ENCODE measurements around the gene PTGR1.

PTGR1 gene

GRCh38 chr9:111527347-111527746 lies 72.1 kb downstream of the PTGR1 start:
- H3K9ac ChIP-seq: no peak overlapping the region
- no peak overlapping the region for H2AFZ ChIP-seq
- no peaks in the 10 kb centered on the region for H3K36me3 ChIP-seq (ENCODE audit: control insufficient read depth, insufficient read depth, low read length)
- H3K4me3 ChIP-seq (ENCODE audit: low read depth, low read length): no peak overlapping the region
- no peak overlapping the region for H3K4me2 ChIP-seq (ENCODE audit: low read length)
- TF ChIP-seq CTCF (IDR thresholded peaks at IDR 0.05): no peak
- no peaks in the 10 kb centered on the region for H3K27me3 ChIP-seq (ENCODE audit: control insufficient read depth, insufficient read depth, low read length)
- H3K27ac ChIP-seq: no peak overlapping the region
- no peaks in the 10 kb centered on the region for H3K79me2 ChIP-seq
- no peaks in the 10 kb centered on the region for H3K4me1 ChIP-seq
- no peaks in the 10 kb centered on the region for H3K9me3 ChIP-seq (ENCODE audit: control insufficient read depth, low read length)

GRCh38 chr9:111525056-111525977 lies 74.1 kb downstream of the PTGR1 start, which contains the start of gene ZNF483:
Gene ZNF483, plus strand, starts transcription at chr9:111525179. Its CDS starts 2,217 bp downstream, at chr9:111527396.
- Histone ChIP-seq H3K79me2 (no peaks in the 10 kb centered on the region), H3K9ac (peak within 1 kb of the TSS; percentile 37), H3K27ac (peak within 1 kb of the TSS; percentile 15), H3K9me3 (ENCODE audit: control insufficient read depth, low read length) (no peaks in the 10 kb centered on the region), H3K4me3 (ENCODE audit: low read depth, low read length) (peak within 1 kb of the TSS; percentile 81), H3K36me3 (ENCODE audit: control insufficient read depth, insufficient read depth, low read length) (no peaks in the 10 kb centered on the region), H2AFZ (peak within 1 kb of the TSS; percentile 84), H3K4me1 (no peaks in the 10 kb centered on the region), H3K4me2 (ENCODE audit: low read length) (peak within 1 kb of the TSS; percentile 88), H3K27me3 (ENCODE audit: control insufficient read depth, insufficient read depth, low read length) (no peaks in the 10 kb centered on the region)
- TF ChIP-seq CTCF (IDR thresholded peaks at IDR 0.05): no peak

GRCh38 chr9:111524731-111525055 lies 74.8 kb downstream of the PTGR1 start:
- H2AFZ ChIP-seq: peak overlapping the region; percentile 84
- peak overlapping the region; percentile 88 for H3K4me2 ChIP-seq (ENCODE audit: low read length)
- H3K36me3 ChIP-seq (ENCODE audit: control insufficient read depth, insufficient read depth, low read length): no peaks in the 10 kb centered on the region
- H3K79me2 ChIP-seq: no peaks in the 10 kb centered on the region
- no peaks in the 10 kb centered on the region for H3K9me3 ChIP-seq (ENCODE audit: control insufficient read depth, low read length)
- no peak overlapping the region for H3K27ac ChIP-seq
- no peaks in the 10 kb centered on the region for H3K27me3 ChIP-seq (ENCODE audit: control insufficient read depth, insufficient read depth, low read length)
- no peaks in the 10 kb centered on the region for H3K4me1 ChIP-seq
- TF ChIP-seq CTCF (IDR thresholded peaks at IDR 0.05): no peak
- H3K4me3 ChIP-seq (ENCODE audit: low read depth, low read length): peak overlapping the region; percentile 81
- H3K9ac ChIP-seq: no peak overlapping the region

GRCh38 chr9:111516061-111516465 lies 83.4 kb downstream of the PTGR1 start:
- H3K36me3 ChIP-seq (ENCODE audit: control insufficient read depth, insufficient read depth, low read length): no peaks in the 10 kb centered on the region
- H3K9me3 ChIP-seq (ENCODE audit: control insufficient read depth, low read length): no peaks in the 10 kb centered on the region
- no peak overlapping the region for H3K4me2 ChIP-seq (ENCODE audit: low read length)
- no peak overlapping the region for H3K9ac ChIP-seq
- H3K27ac ChIP-seq: no peak overlapping the region
- no peaks in the 10 kb centered on the region for H3K79me2 ChIP-seq
- TF ChIP-seq CTCF (IDR thresholded peaks at IDR 0.05): no peak
- no peaks in the 10 kb centered on the region for H3K27me3 ChIP-seq (ENCODE audit: control insufficient read depth, insufficient read depth, low read length)
- no peaks in the 10 kb centered on the region for H3K4me1 ChIP-seq
- H3K4me3 ChIP-seq (ENCODE audit: low read depth, low read length): no peak overlapping the region
- H2AFZ ChIP-seq: no peak overlapping the region

- Histone ChIP-seq H3K4me3 (ENCODE audit: low read depth, low read length) (no peak overlapping the region), H2AFZ (no peak overlapping the region), H3K9me3 (ENCODE audit: control insufficient read depth, low read length) (no peaks in the 10 kb centered on the region), H3K27ac (no peak overlapping the region), H3K27me3 (ENCODE audit: control insufficient read depth, insufficient read depth, low read length) (no peaks in the 10 kb centered on the region), H3K36me3 (ENCODE audit: control insufficient read depth, insufficient read depth, low read length) (no peaks in the 10 kb centered on the region), H3K4me2 (ENCODE audit: low read length) (no peak overlapping the region), H3K79me2 (no peaks in the 10 kb centered on the region), H3K9ac (no peak overlapping the region), H3K4me1 (no peaks in the 10 kb centered on the region)
- TF ChIP-seq CTCF (IDR thresholded peaks at IDR 0.05): no peak
These were observed 84.5 kb downstream of the PTGR1 start for GRCh38 chr9:111514967-111515366.

Data from parathyroid adenoma (tissue), 2 donors.